Esophagus muscularis mucosa (tissue), 4 donors: ENCODE measurements around the gene MTCH1. TPM values are rescaled to one million over a fixed set of nuclear protein-coding genes. Genes with fewer than 3 reads are reported as not detected.
A peak's percentile ranks its signal among the peaks of the same experiment; 100 is the strongest.

Experiments used
- DNase-seq: peaks from one replicate; pipeline ENCODE4 v3.0.0-alpha.2; 2017; ENCODE audit errors: extremely low spot score
- H3K27ac ChIP-seq, 4 donors: fragments of 200-600 bp; sonication (generic); replicated peaks in 1 of 4; 1 replicate in 3 of 4; 2 replicates in 1 of 4; pipeline ENCODE4 v1.5.1; 2016 to 2019; ENCODE audit warnings: mild to moderate bottlenecking in 1 of 4
- H3K27me3 ChIP-seq, 4 donors: fragments of 200-600 bp; sonication (generic); one replicate each; pipeline versions ENCODE4 v1.5.1 to v1.6.0; 2016 to 2019
- H3K36me3 ChIP-seq, 4 donors: fragments of 200-600 bp; sonication (generic); one replicate each; pipeline ENCODE4 v1.5.1; 2016 to 2019
- H3K4me1 ChIP-seq, 4 donors: fragments of 200-600 bp; sonication (generic); one replicate each; pipeline ENCODE4 v1.5.1; 2016 to 2019
- H3K4me3 ChIP-seq, 4 donors: fragments of 200-600 bp; sonication (generic); 1 replicate in 2 of 4; 2 replicates in 2 of 4; pipeline ENCODE4 v1.5.1; 2016 to 2019; ENCODE audit warnings: mild to moderate bottlenecking in 4 of 4, moderate library complexity in 1 of 4
- H3K9me3 ChIP-seq, 4 donors: fragments of 200-600 bp; sonication (generic); 1 replicate in 3 of 4; 2 replicates in 1 of 4; pipeline ENCODE4 v1.5.1; 2016 to 2019
- CTCF ChIP-seq, 3 experiments: fragments of 200-600 bp in 2 of 3; fragments of 450-650 bp in 1 of 3; sonication (generic) in 2 of 3; IDR thresholded peaks; one replicate each; pipeline ENCODE4 v1.5.1; 2017 to 2019; ENCODE audit warnings: antibody characterized with exemption in 3 of 3, mild to moderate bottlenecking in 2 of 3, moderate library complexity in 1 of 3
- EP300 ChIP-seq: sonication (generic); formaldehyde crosslinking; IDR thresholded peaks from one replicate; pipeline ENCODE4 v1.6.1; 2017; ENCODE audit warnings: antibody characterized with exemption
- POLR2A ChIP-seq: fragments of 450-650 bp; IDR thresholded peaks from one replicate; pipeline ENCODE4 v1.6.1; 2017; ENCODE audit warnings: antibody characterized with exemption, moderate library complexity, mild to moderate bottlenecking, low read depth
- POLR2AphosphoS5 ChIP-seq, 2 donors: sonication (generic); formaldehyde crosslinking; IDR thresholded peaks; one replicate each; pipeline ENCODE4 v1.6.1; 2017; ENCODE audit warnings: antibody characterized with exemption in 2 of 2
- WGBS: methylation state at CpG from one replicate; pipeline ENCODE4 v1.1.5; 2018; 5-methylcytosine and 5-hydroxymethylcytosine counted together
- intact Hi-C: fragments of 100-400 bp; cut with DNase I; formaldehyde crosslinking; loops from one replicate; pipeline ENCODE4 v1.15.1; 2023
- total RNA-seq, 4 donors: library from RNA; depleted of rRNA; stranded (reverse); fragments of >200 nt; gene quantifications; one replicate each; pipeline versions ENCODE4 v1.1.0 to v1.2.1, GENCODE V29; 2016

The MTCH1 gene
- total RNA-seq, 4 donors from 2014 or later: 205 to 258 (median 232) TPM

DNA sequence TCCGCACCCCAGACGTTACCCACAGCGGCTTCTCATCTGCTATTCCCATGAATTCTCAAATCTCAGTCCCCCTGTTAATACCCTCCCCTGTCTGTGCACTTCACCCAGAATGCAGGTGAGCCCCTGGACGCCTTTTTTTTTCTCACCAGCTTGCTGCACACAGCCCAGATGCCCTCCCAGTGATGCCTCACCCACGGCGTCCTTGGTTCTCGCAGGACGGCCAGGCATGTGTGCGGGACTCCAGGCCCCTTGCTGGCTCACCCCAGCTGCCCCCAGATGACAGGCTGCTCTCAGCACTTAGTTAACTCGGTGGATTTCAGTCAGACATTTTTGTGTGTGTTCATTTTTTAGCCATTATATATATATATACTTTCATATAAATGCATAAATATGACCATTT is 56.8 kb downstream of the MTCH1 start:
- TF ChIP-seq EP300: no peak
- no peak for TF ChIP-seq CTCF (IDR thresholded peaks at IDR 0.05)
- TF ChIP-seq POLR2AphosphoS5 (IDR thresholded peaks at IDR 0.05): no peak
- TF ChIP-seq POLR2A: no peak
- peak overlapping the region in 2 of 4 donors; percentile 42 to 64 for H3K27ac ChIP-seq
- intact Hi-C loops: no loop called here
- no peaks in the 10 kb centered on the region for H3K27me3 ChIP-seq
- peaks cover 3 to 19% (median 18%) of the 10 kb centered on the region in 4 donors for H3K36me3 ChIP-seq
- 88% methylated on average over 10 of the region's 10 CpGs for WGBS
- no peak overlapping the region for H3K4me3 ChIP-seq
- DNase-seq: no peak
- H3K9me3 ChIP-seq: no peaks in the 10 kb centered on the region
- peaks cover 18 to 43% (median 37%) of the 10 kb centered on the region in 4 donors for H3K4me1 ChIP-seq

GRCh38 chr6:36928547-36928918 is 57.5 kb downstream of the MTCH1 start:
- TF ChIP-seq CTCF (IDR thresholded peaks at IDR 0.05) (no peak), POLR2AphosphoS5 (IDR thresholded peaks at IDR 0.05) (no peak), EP300 (no peak), POLR2A (no peak)
- intact Hi-C loops: no loop called here
- Histone ChIP-seq H3K9me3 (no peaks in the 10 kb centered on the region), H3K4me1 (peaks cover 18 to 43% (median 37%) of the 10 kb centered on the region in 4 donors), H3K36me3 (peaks cover 5 to 25% (median 24%) of the 10 kb centered on the region in 4 donors), H3K27ac (peak overlapping the region; percentile 32 to 64 (median 52)), H3K27me3 (no peaks in the 10 kb centered on the region), H3K4me3 (no peak overlapping the region)
- no peak for DNase-seq
- WGBS: 65% methylated on average over 7 of the region's 7 CpGs

- Histone ChIP-seq H3K27me3 (no peaks in the 10 kb centered on the region), H3K4me1 (peaks cover 18 to 43% (median 37%) of the 10 kb centered on the region in 4 donors), H3K9me3 (no peaks in the 10 kb centered on the region), H3K4me3 (no peak overlapping the region), H3K27ac (peak overlapping the region; percentile 32 to 64 (median 52)), H3K36me3 (peaks cover 10 to 32% (median 30%) of the 10 kb centered on the region in 4 donors)
- TF ChIP-seq CTCF (IDR thresholded peaks at IDR 0.05) (no peak), POLR2AphosphoS5 (IDR thresholded peaks at IDR 0.05) (peak; percentile 41 to 48)
- WGBS: 38% methylated on average over 12 of the region's 13 CpGs
- no peak for DNase-seq
- intact Hi-C loops: no loop called here
These were observed 58.1 kb downstream of the MTCH1 start for GRCh38 chr6:36927691-36928546.

DNA sequence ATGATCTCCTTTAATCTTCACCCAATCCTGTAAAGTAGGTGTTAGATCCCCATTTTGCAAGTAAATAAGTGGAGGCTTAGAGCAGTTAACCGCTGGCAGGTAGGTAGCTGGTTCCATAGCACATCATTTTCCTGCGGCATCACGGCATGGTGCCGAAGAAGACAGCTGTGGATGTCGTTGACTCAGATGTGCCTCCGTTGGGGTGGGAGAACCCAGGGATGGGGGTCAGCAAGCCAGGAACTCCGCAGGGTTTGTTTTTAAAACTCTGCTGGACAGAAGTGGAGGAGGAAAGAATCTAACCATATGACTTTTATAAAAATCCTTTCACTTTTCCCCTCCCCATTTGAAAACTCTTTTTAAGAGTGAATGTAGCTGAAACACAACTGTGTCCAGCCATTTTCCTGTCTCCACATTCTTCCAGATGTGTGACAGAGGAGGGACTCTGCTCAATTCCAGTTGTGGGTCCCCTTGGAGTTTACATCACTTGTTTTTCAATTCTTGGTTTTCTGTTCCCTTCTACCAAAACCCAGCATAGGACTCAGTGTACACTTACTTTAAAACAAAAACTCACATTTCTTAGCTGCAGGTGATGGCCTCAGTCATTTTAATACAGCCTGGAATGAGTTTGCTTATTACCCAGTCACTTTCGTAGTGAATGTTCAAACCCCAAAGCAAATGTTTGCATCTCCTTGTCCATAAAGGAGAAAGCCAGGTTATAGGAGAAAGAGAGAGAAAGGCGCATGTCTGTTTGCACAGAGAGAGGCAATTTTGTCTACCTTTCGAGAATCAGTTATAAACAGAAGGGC is 59.1 kb downstream of the MTCH1 start:
- no peak for DNase-seq
- 70% methylated on average over 10 of the region's 10 CpGs for WGBS
- Histone ChIP-seq H3K27me3 (no peaks in the 10 kb centered on the region), H3K36me3 (peaks cover 11 to 39% (median 35%) of the 10 kb centered on the region in 4 donors), H3K9me3 (no peaks in the 10 kb centered on the region), H3K4me1 (peaks cover 18 to 43% (median 37%) of the 10 kb centered on the region in 4 donors), H3K27ac (peak overlapping the region; percentile 32 to 64 (median 52)), H3K4me3 (no peak overlapping the region)
- no peak for TF ChIP-seq POLR2AphosphoS5 (IDR thresholded peaks at IDR 0.05)
- TF ChIP-seq POLR2A: no peak
- intact Hi-C loops: no loop called here

GRCh38 chr6:36925809-36926208 is 60.2 kb downstream of the MTCH1 start:
- Histone ChIP-seq H3K27ac (no peak overlapping the region), H3K36me3 (peaks cover 22 to 50% (median 44%) of the 10 kb centered on the region in 4 donors), H3K4me1 (peaks cover 18 to 48% (median 37%) of the 10 kb centered on the region in 4 donors), H3K27me3 (no peaks in the 10 kb centered on the region), H3K4me3 (no peak overlapping the region), H3K9me3 (no peaks in the 10 kb centered on the region)
- no peak for TF ChIP-seq POLR2A
- no peak for TF ChIP-seq EP300
- TF ChIP-seq POLR2AphosphoS5 (IDR thresholded peaks at IDR 0.05): no peak
- no peak for TF ChIP-seq CTCF (IDR thresholded peaks at IDR 0.05)
- WGBS: 96% methylated on average over 4 of the region's 4 CpGs
- intact Hi-C loops: no loop called here
- DNase-seq: no peak
